Stomach (tissue), 9 donors: Measurements from ENCODE around the gene TOP3B. TPM values are rescaled to one million over a fixed set of nuclear protein-coding genes. Genes with fewer than 3 reads are reported as not detected.

Source experiments
- DNase-seq, 2 donors: peaks; one replicate each; pipeline versions ENCODE4 v3.0.0 to v3.0.0-alpha.2; 2013 to 2019
- H3K27ac ChIP-seq, 5 donors: fragments of 200-600 bp in 4 of 5; sonication (generic) in 4 of 5; one replicate each; pipeline ENCODE4 v1.5.1; 2013 to 2019; ENCODE audit warnings: mild to moderate bottlenecking in 1 of 5, moderate library complexity in 1 of 5
- H3K27me3 ChIP-seq, 3 donors: fragments of 200-600 bp; sonication (generic); one replicate each; pipeline ENCODE4 v1.5.1; 2017 to 2019; ENCODE audit warnings: mixed run types in 1 of 3
- H3K36me3 ChIP-seq, 4 donors: fragments of 200-600 bp; sonication (generic); 1 replicate in 3 of 4; 2 replicates in 1 of 4; pipeline ENCODE4 v1.5.1; 2016 to 2019
- H3K4me1 ChIP-seq, 4 donors: fragments of 200-600 bp; sonication (generic); one replicate each; pipeline ENCODE4 v1.5.1; 2016 to 2019
- H3K4me3 ChIP-seq, 4 donors: fragments of 200-600 bp; sonication (generic) in 3 of 4; one replicate each; pipeline ENCODE4 v1.5.1; 2016 to 2019; ENCODE audit warnings: mild to moderate bottlenecking in 1 of 4
- H3K9me3 ChIP-seq, 4 donors: fragments of 200-600 bp; sonication (generic); one replicate each; pipeline ENCODE4 v1.5.1; 2016 to 2019
- CTCF ChIP-seq, 7 experiments: fragments of 450-650 bp in 4 of 7; fragments of 200-600 bp in 3 of 7; sonication (generic) in 3 of 7; IDR thresholded peaks; one replicate each; pipeline ENCODE4 v1.5.1; 2016 to 2019; ENCODE audit warnings: antibody characterized with exemption in 7 of 7, control low read depth in 2 of 7, mild to moderate bottlenecking in 1 of 7
- EP300 ChIP-seq: sonication (generic); formaldehyde crosslinking; IDR thresholded peaks from one replicate; pipeline ENCODE4 v1.6.1; 2017; ENCODE audit warnings: antibody characterized with exemption
- POLR2A ChIP-seq, 4 donors: fragments of 450-650 bp; IDR thresholded peaks; one replicate each; pipeline ENCODE4 v1.6.1; 2016; ENCODE audit warnings: antibody characterized with exemption in 4 of 4, control low read depth in 2 of 4, mild to moderate bottlenecking in 1 of 4, moderate library complexity in 1 of 4
- POLR2AphosphoS5 ChIP-seq, 3 donors: sonication (generic); formaldehyde crosslinking; IDR thresholded peaks; one replicate each; pipeline ENCODE4 v1.6.1; 2016; ENCODE audit warnings: antibody characterized with exemption in 3 of 3
- WGBS, 5 donors: extraction: QIAGEN DNeasy Blood & Tissue Kit in 3 of 5; methylation state at CpG; one replicate each; pipeline versions ENCODE4 v1.1.5 to v1.1.7; 2013 to 2018; 5-methylcytosine and 5-hydroxymethylcytosine counted together
- intact Hi-C: fragments of 100-400 bp; cut with DNase I; formaldehyde crosslinking; loops from one replicate; pipeline ENCODE4 v1.15.1; 2023; ENCODE audit warnings: low total_unique reads
- polyA plus RNA-seq, 3 donors: library from polyadenylated mRNA; stranded (reverse); fragments of 200-250 nt; gene quantifications; one replicate each; pipeline ENCODE4 v1.2.3, GENCODE V29; 2013
- total RNA-seq, 5 donors: library from RNA; depleted of rRNA; stranded (reverse); fragments of >200 nt; gene quantifications; one replicate each; pipeline versions ENCODE4 v1.1.0 to v1.2.3, GENCODE V29; 2014 to 2016
- donor health status: healthy with polysubstance abuse.
- donor health status: Bipolar disorder and iron deficiency.
- donor health status: healthy.

Gene TOP3B
- total and polyA plus RNA-seq, 8 donors = 3.8 to 509 (median 25.6) TPM

GRCh38 chr22:21937041-21937820 lies 45.4 kb downstream of the TOP3B start:
- peaks cover 37 to 66% (median 52%) of the 10 kb centered on the region in 4 donors for H3K4me1 ChIP-seq
- WGBS, 5 donors = 60 to 74% (median 70%) methylated on average over 9 to 20 of the region's 20 CpGs
- peaks cover 17 to 43% (median 35%) of the 10 kb centered on the region in 4 donors for H3K36me3 ChIP-seq
- TF ChIP-seq EP300 (no peak), CTCF (IDR thresholded peaks at IDR 0.05) (no peak), POLR2A (IDR thresholded peaks at IDR 0.05) (no peak), POLR2AphosphoS5 (IDR thresholded peaks at IDR 0.05) (no peak)
- no peaks in the 10 kb centered on the region for H3K27me3 ChIP-seq
- intact Hi-C loops = no loop called here
- peak overlapping the region; percentile 48 to 61 (median 54) for H3K4me3 ChIP-seq
- DNase-seq = peak in 1 of 2 donors; percentile 62
- H3K9me3 ChIP-seq = no peaks in the 10 kb centered on the region
- H3K27ac ChIP-seq = peak overlapping the region; percentile 86 to 97 (median 95)

DNA sequence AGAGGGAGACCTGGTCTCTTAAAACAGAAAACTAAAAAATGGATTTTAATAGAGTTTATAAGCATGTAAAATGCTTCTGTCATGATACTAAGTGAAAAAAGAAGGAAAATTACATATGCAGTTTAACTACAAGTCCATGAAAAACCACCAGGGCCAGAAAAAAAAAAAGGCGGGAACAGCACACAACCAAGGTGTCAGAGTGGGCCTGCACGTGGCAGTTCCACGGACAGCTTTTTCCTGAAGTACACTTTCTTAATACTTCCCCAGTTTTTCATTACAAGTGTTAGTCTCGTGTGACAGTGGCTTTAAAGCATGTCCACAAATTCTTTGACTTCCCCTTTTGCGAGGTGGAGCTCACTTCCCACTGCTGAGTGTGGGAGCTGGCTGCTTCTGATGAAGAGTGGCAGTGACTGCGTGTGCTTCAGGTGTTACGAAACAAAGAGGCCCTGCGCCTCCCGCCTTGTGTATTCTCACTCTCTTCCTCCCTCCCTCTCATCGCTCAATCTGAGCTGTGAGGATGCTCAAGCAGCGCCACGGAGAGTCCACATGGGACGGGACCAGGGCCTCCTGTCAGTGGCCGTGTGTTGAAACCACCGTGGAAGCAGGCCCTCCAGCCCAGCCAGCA lies 46.3 kb downstream of the TOP3B start:
- no peak overlapping the region for H3K4me3 ChIP-seq
- intact Hi-C loops = no loop called here
- no peak for DNase-seq
- H3K27ac ChIP-seq = peak overlapping the region; percentile 30 to 97 (median 95)
- 78 to 90% (median 88%) methylated on average over 13 to 15 of the region's 15 CpGs for WGBS, 5 donors
- no peaks in the 10 kb centered on the region for H3K27me3 ChIP-seq
- H3K36me3 ChIP-seq = peaks cover 20 to 50% (median 42%) of the 10 kb centered on the region in 4 donors
- no peak for TF ChIP-seq POLR2AphosphoS5 (IDR thresholded peaks at IDR 0.05)
- no peak for TF ChIP-seq POLR2A (IDR thresholded peaks at IDR 0.05)
- no peak for TF ChIP-seq CTCF (IDR thresholded peaks at IDR 0.05)
- no peak for TF ChIP-seq EP300
- H3K9me3 ChIP-seq = no peaks in the 10 kb centered on the region
- peaks cover 31 to 56% (median 44%) of the 10 kb centered on the region in 4 donors for H3K4me1 ChIP-seq

DNA sequence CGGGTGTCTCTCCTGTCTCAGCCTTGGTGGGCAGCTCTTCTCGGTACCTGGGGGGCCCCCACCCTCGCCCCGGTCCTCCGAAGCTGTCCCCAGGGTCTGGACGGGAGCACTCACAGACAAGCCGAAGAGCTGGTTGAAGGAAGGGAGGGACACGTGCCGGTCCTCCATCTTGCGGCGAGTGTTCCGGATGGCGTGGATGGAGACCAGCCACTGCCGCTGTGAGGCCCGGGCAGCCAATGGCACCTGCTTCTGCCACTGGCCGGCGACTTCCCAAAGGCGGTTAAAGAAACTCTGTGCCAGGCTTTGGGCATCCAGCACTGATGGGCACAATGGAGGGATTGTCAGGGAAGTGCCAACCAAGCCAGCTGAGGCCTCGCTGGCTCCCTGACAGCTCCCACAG lies 48.7 kb downstream of the TOP3B start:
- WGBS, 5 donors = 89 to 97% (median 94%) methylated on average over 14 to 19 of the region's 19 CpGs
- Histone ChIP-seq H3K27me3 (no peaks in the 10 kb centered on the region), H3K4me1 (peaks cover 21 to 33% (median 27%) of the 10 kb centered on the region in 4 donors), H3K9me3 (no peaks in the 10 kb centered on the region), H3K36me3 (peaks cover 42 to 71% (median 59%) of the 10 kb centered on the region in 4 donors), H3K27ac (no peak overlapping the region), H3K4me3 (no peak overlapping the region)
- TF ChIP-seq EP300 = no peak
- no peak for TF ChIP-seq POLR2A (IDR thresholded peaks at IDR 0.05)
- TF ChIP-seq POLR2AphosphoS5 (IDR thresholded peaks at IDR 0.05) = no peak
- TF ChIP-seq CTCF (IDR thresholded peaks at IDR 0.05) = no peak
- no peak for DNase-seq
- intact Hi-C loops = no loop called here

DNA sequence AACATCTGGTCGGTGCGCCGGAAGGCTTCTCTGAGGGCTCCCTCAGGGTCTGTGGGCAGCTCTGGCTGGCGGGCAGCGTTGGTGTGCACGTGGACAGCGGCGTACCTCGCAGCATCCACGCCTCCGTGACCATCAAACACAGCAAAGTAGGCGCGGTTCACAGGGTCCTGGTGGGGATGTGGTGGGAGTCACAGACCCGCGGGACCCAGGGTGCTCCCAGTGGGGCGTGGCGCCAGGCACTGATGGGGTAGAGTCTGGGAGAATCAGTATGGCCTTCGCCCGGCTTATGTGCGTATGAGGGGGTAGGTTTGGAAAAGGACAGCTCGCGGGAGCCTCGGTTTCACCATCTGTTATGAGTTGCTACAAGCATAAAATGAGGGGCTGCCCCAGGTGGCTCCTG lies 49.2 kb downstream of the TOP3B start:
- Histone ChIP-seq H3K27me3 (no peaks in the 10 kb centered on the region), H3K4me3 (no peak overlapping the region), H3K4me1 (peaks cover 16 to 28% (median 22%) of the 10 kb centered on the region in 4 donors), H3K9me3 (no peaks in the 10 kb centered on the region), H3K36me3 (peaks cover 44 to 76% (median 64%) of the 10 kb centered on the region in 4 donors), H3K27ac (no peak overlapping the region)
- intact Hi-C loops = no loop called here
- TF ChIP-seq CTCF (IDR thresholded peaks at IDR 0.05) (no peak), POLR2AphosphoS5 (IDR thresholded peaks at IDR 0.05) (no peak), POLR2A (IDR thresholded peaks at IDR 0.05) (no peak), EP300 (no peak)
- 92 to 97% (median 94%) methylated on average over 18 to 23 of the region's 23 CpGs for WGBS, 5 donors
- no peak for DNase-seq
